IgD-negative memory B cell (primary cell): ENCODE data around the gene NOXA1. TPM values are rescaled to one million over a fixed set of nuclear protein-coding genes. Genes with fewer than 3 reads are reported as not detected.
A peak's percentile ranks its signal among the peaks of the same experiment; 100 is the strongest.
"Not testable (repeated sequence)": the region's sequence is repeated elsewhere in the genome, so short reads cannot be mapped to it uniquely, and the experiment has no call there.

Source experiments
- H3K27ac Mint-ChIP-seq, 3 donors: one replicate each; pipeline ENCODE4 v1.8.0; 2020 to 2022; ENCODE audit warnings: mild to moderate bottlenecking in 3 of 3, mixed read lengths in 3 of 3, moderate library complexity in 1 of 3
- H3K27me3 Mint-ChIP-seq: one replicate; pipeline ENCODE4 v1.8.0; 2021; ENCODE audit warnings: mixed read lengths
- H3K36me3 Mint-ChIP-seq: one replicate; pipeline ENCODE4 v1.8.0; 2020; ENCODE audit warnings: mild to moderate bottlenecking, mixed read lengths
- H3K4me1 Mint-ChIP-seq, 3 donors: one replicate each; pipeline ENCODE4 v1.8.0; 2020 to 2022; ENCODE audit warnings: mixed read lengths in 3 of 3, mild to moderate bottlenecking in 1 of 3
- H3K4me3 Mint-ChIP-seq, 4 donors: one replicate each; pipeline ENCODE4 v1.8.0; 2020 to 2022; ENCODE audit warnings: mild to moderate bottlenecking in 4 of 4, mixed read lengths in 4 of 4, moderate library complexity in 3 of 4
- H3K9me3 Mint-ChIP-seq, 3 donors: one replicate each; pipeline ENCODE4 v1.8.0; 2020 to 2021; ENCODE audit warnings: mixed read lengths in 3 of 3, mild to moderate bottlenecking in 1 of 3
- polyA plus RNA-seq: library from polyadenylated mRNA; unstranded; fragments of 300-500 nt; fragmentation: Illumina TruSeq; gene quantifications from one replicate; pipeline ENCODE4 v1.2.3, GENCODE V29; 2021

The NOXA1 gene
- polyA plus RNA-seq, 1 donor from 2014 or later = 1.4 TPM

DNA sequence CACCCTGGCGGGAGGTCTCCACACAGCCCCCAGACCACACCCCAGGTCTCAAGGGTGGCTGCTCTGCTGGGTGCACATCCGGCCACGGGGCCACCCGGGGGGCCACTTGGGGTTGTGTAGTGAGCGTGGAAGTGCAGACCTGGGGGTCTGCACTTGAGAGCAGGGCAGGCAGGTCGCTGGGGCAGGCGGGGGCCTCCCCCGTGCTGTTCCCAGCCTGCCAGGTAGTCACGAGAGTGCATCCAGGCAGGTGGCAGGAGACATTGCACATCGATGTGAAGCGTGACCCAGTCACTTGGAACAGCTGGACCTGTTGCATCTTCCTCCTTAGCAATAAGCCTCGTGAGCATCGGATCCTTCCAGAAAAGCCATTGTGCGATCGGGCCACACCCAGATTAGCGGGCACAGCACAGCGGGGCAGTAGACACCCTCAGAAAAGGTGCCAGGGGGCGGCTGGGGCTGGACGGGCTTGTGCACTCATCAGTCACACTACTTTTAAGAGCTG, 22.8 kb downstream of the NOXA1 start:
- no peak overlapping the region for H3K27ac Mint-ChIP-seq
- H3K4me3 Mint-ChIP-seq = no peak overlapping the region
- peaks cover 23% of the 10 kb centered on the region for H3K27me3 Mint-ChIP-seq
- H3K9me3 Mint-ChIP-seq = peaks cover 0 to 2% (median 1%) of the 10 kb centered on the region in 3 donors
- peaks cover 9 to 19% (median 13%) of the 10 kb centered on the region in 3 donors for H3K4me1 Mint-ChIP-seq
- H3K36me3 Mint-ChIP-seq = no peaks in the 10 kb centered on the region

DNA sequence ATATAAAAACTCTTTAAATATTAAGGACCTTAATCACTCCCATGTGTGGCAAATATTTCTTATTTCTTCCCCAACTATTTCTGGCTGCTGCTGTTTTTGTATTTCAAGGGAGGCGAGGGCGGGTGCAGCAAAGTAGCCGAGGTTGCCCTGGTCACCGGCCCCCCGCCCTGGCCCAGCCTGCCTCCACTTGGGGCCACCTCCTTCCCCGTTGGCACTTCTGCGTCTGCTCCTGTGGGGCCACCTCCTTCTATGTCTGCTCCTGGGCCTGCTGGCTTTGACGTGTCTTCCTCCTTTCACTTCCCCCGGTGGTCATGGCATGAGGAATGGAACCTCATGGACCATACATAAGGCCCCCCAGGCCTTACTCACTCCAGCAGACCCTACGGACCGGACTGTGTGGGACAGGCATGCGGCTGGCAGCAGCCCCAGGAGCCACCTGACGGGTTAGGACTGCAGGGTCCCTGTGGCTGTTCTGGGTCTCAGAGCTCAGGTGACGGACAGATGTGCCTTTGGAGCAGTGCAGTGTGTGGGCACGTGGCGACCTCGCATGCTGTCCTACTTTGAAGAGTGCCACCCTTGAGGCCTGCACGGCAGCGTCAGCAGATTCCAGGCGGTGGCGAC, 23.8 kb downstream of the NOXA1 start:
- H3K4me1 Mint-ChIP-seq = peaks cover 7 to 17% (median 11%) of the 10 kb centered on the region in 3 donors
- H3K27me3 Mint-ChIP-seq = peaks cover 21% of the 10 kb centered on the region
- H3K36me3 Mint-ChIP-seq = no peaks in the 10 kb centered on the region
- H3K27ac Mint-ChIP-seq = peak overlapping the region in 1 of 3 donors; percentile 53
- peak overlapping the region in 1 of 4 donors; percentile 22 for H3K4me3 Mint-ChIP-seq
- peaks cover 0 to 2% (median under 1%) of the 10 kb centered on the region in 3 donors for H3K9me3 Mint-ChIP-seq

DNA sequence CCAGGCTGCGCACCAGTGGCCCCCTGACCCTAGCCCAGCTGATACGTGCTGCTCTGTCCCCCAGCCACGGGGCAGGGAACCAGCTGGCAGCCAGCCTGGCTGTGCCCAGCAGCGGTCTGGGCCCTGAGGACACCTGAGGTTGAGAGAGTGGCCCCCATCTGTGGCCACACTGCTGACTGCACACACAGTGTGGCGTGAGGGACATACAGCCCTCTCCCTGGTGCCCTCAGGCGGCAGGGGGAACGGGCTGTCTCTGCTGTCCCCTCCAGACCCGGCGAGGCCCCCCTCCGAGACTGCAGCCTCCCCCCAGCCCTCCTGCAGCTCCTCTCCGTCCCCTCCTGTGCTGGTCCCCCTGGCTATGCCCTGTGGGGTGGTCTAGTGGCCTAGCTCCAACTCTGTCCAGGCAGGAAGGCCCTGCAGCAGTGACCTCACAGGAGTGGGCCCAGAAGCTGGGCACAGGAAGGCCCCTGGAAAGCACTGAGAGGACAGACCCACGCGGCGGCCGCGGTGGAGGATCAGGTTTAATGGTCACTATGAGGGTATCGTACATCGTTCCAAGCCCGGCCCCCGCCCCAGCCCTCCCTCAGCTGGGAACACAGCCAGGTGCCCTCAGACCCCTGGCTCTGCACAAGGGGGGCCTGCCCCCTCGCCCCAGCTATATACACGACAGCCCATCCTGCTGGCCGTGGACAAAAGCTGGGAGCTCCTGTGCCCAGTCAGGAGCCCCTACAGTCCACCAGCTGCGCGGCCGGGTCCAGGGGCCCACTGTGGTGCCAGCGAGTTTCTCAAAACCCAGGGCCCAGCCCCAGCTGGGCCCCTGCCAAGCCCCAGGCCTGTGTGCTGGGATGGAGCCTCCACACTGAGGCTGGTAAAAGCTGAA, 24.8 kb downstream of the NOXA1 start:
- H3K4me3 Mint-ChIP-seq = no peak overlapping the region

DNA sequence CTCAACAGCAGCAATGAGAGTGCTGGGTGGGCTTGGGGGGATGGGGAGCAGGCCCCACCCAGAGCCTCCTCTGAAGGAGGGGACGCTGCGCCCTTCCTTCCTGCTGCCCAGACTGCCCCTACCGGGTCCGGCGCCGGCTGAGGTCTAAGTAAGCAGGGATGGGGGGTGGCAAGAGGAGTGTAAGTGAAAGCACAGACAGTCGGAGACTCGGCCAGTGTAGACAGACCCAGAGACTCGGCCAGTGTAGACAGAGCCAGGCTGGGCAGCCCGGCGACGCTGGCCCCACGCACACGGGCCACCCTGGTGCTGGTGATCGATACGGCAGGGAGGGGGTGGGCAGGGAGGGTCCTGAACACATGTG, 25.4 kb downstream of the NOXA1 start:
- Mint-ChIP-seq H3K27me3 (peaks cover 13% of the 10 kb centered on the region), H3K27ac (peak overlapping the region in 1 of 3 donors; percentile 53), H3K4me3 (peak overlapping the region in 2 of 4 donors; percentile 39 to 50), H3K4me1 (peaks cover 6 to 17% (median 10%) of the 10 kb centered on the region in 3 donors), H3K9me3 (peaks cover 0 to under 1% (median 0%) of the 10 kb centered on the region in 3 donors), H3K36me3 (no peaks in the 10 kb centered on the region)

More for the DNA sequence above, 24.8 kb downstream of the NOXA1 start:
- H3K27me3 Mint-ChIP-seq = peaks cover 15% of the 10 kb centered on the region
- peaks cover 5 to 19% (median 10%) of the 10 kb centered on the region in 3 donors for H3K4me1 Mint-ChIP-seq
- H3K27ac Mint-ChIP-seq = no peak overlapping the region
- H3K9me3 Mint-ChIP-seq = peaks cover 0 to 2% (median 0%) of the 10 kb centered on the region in 3 donors
- no peaks in the 10 kb centered on the region for H3K36me3 Mint-ChIP-seq

DNA sequence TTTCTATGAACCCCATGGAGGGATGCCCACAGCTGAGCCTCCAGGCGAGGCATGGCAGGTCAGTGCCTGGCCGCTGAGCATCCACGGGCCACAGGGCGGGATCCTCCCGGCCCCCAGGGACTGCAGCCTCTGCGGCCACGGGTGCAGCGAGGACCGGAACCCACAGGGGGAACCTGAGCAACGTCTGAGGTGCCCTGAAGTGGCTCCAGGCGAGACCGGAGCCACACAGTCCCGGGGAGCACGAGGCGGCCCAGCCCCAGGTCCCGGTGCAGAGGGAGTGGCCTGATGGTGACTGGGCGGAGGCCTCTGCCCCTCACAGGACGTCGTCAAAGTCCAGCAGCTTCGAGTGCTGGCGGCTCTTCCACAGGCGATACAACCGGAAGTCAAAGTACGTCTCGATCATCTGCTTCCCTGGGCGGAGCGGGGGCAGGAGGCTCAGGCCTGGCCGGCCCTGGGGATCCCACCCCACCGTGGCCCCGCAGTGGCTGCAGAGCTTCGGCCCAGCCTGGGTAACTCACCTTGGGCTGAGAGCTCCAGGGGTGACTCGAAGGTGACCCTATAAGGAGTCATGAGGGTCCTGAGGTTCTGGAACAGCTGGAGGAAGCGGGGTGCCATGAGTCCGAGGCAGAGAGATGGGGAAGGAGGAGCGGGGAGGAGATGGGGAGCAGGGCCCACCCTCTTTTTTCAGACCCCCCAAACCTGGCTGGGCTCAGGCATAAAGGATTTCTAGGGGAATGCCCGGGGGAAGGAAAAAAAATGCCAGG, 26.1 kb downstream of the NOXA1 start:
- Mint-ChIP-seq H3K36me3 (no peaks in the 10 kb centered on the region), H3K27ac (peak overlapping the region in 2 of 3 donors; percentile 23 to 53), H3K9me3 (no peaks in the 10 kb centered on the region), H3K4me1 (peaks cover 8 to 16% (median 10%) of the 10 kb centered on the region in 3 donors), H3K4me3 (peak overlapping the region in 2 of 4 donors; percentile 50 to 60), H3K27me3 (peaks cover 10% of the 10 kb centered on the region)

DNA sequence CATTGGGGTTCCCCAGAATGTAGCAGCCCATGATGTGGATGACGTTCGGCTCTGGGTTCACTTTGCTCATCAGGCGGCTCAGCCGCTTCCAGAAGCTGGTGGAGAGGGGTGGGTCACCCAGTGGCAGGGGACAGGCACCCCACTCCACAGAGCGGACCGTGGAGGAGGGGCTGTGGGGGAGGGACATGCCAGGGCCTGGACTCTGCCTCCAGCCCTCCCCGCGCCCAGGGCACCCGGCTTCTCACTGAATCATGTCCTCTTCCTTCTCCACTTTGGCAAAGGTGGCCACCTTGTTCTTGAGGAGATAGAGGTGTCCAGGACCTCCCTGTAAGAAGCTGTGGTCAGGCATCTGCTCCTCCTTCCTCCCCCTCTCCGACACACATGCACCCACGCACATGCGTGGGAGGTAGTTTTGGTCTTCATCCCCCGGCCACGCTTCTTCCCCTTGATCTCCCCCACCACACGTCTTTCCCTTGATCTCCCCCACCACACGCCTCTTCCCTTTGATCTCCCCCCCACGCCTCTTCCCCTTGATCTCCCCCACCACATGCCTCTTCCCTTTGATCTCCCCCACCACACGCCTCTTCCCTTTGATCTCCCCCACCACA, 26.8 kb downstream of the NOXA1 start:
- peaks cover 8 to 16% (median 12%) of the 10 kb centered on the region in 3 donors for H3K4me1 Mint-ChIP-seq
- peaks cover 3% of the 10 kb centered on the region for H3K27me3 Mint-ChIP-seq
- no peak overlapping the region for H3K27ac Mint-ChIP-seq
- no peaks in the 10 kb centered on the region for H3K36me3 Mint-ChIP-seq
- H3K9me3 Mint-ChIP-seq = no peaks in the 10 kb centered on the region
- H3K4me3 Mint-ChIP-seq = no peak overlapping the region

DNA sequence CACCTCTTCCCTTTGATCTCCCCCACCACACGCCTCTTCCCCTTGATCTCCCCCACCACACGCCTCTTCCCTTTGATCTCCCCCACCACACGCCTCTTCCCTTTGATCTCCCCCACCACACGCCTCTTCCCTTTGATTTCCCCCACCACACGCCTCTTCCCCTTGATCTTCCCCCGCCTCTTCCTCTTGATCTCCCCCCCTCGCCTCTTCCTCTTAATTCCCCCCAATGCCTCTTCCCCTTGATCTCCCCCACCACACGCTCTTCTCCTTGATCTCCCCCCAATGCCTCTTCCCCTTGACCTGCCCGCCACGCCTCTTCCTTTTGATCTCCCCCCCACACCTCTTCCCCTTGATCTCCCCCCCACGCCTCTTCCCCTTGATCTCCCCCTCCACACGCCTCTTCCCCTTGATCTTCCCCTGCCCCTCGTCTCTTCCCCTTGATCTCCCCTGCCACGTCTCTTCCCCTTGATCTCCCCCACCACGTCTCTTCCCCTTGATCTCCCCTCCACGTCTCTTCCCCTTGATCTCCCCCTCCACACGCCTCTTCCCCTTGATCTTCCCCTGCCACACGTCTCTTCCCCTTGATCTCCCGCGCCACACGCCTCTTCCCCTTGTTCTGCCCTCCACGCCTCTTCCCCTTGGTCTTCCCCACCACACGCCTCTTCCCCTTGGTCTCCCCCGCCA, 27.5 kb downstream of the NOXA1 start:
- not testable (repeated sequence) for H3K27ac Mint-ChIP-seq, H3K27me3 Mint-ChIP-seq, H3K9me3 Mint-ChIP-seq, H3K36me3 Mint-ChIP-seq
- Mint-ChIP-seq H3K4me1 (peaks cover 3 to 12% (median 9%) of the 10 kb centered on the region in 3 donors), H3K4me3 (peak overlapping the region in 1 of 4 donors; percentile 72)

DNA sequence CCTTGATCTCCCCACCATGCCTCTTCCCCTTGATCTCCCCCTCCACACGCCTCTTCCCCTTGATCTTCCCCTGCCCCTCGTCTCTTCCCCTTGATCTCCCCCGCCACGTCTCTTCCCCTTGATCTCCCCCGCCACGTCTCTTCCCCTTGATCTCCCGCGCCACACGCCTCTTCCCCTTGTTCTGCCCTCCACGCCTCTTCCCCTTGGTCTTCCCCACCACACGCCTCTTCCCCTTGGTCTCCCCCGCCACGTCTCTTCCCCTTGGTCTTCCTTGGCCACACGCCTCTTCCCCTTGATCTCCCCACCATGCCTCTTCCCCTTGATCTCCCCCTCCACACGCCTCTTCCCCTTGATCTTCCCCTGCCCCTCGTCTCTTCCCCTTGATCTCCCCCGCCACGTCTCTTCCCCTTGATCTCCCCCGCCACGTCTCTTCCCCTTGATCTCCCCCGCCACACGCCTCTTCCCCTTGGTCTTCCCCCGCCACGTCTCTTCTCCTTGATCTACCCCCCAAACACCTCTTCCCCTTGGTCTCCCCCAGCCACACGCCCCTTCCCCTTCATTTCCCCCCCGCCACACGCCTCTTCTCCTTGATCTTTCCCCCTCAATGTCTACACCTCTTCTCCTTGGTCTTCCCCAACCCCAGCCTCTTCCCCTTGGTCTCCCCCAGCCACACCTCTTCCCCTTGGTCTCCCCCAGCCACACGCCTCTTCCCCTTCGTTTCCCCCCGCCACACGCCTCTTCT, 28.2 kb downstream of the NOXA1 start:
- H3K27me3 Mint-ChIP-seq, H3K36me3 Mint-ChIP-seq, H3K9me3 Mint-ChIP-seq, H3K27ac Mint-ChIP-seq: not testable (repeated sequence)
- H3K4me1 Mint-ChIP-seq = peaks cover 3 to 12% (median 9%) of the 10 kb centered on the region in 3 donors
- H3K4me3 Mint-ChIP-seq = peak overlapping the region in 1 of 4 donors; percentile 72

DNA sequence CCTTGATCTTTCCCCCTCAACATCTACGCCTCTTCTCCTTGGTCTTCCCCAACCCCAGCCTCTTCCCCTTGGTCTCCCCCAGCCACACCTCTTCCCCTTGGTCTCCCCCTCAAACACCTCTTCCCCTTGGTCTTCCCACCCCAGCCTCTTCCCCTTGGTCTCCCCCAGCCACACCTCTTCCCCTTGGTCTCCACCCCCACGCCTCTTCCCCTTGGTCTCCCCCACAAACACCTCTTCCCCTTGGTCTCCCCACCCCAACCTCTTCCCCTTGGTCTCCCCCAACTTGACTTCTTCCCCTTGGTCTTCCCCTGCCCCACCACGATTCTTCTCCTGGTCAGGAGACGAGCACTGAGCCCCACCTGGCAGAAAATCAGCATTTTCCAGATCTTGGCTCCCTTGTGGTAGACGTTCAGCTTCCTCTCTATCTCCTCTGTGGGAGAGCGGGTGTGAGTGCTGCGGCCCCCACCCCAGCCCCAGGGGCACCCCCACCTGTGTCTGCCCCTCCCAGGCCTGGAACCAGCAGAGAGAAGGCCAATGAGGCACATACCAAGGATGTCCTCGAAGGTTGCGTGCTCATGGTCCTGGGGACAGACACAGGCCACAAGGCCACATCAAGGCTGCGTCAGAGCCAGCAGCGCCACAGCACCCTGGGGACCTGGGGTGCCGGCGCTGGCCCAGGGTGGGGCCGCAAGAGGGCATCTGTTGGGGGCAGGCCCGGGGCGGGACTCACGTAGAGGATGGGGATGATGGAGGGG, 29.0 kb downstream of the NOXA1 start:
- no peaks in the 10 kb centered on the region for H3K9me3 Mint-ChIP-seq
- no peaks in the 10 kb centered on the region for H3K36me3 Mint-ChIP-seq
- no peak overlapping the region for H3K27ac Mint-ChIP-seq
- peaks cover 3 to 10% (median 5%) of the 10 kb centered on the region in 3 donors for H3K4me1 Mint-ChIP-seq
- peaks cover 1% of the 10 kb centered on the region for H3K27me3 Mint-ChIP-seq
- H3K4me3 Mint-ChIP-seq = no peak overlapping the region

DNA sequence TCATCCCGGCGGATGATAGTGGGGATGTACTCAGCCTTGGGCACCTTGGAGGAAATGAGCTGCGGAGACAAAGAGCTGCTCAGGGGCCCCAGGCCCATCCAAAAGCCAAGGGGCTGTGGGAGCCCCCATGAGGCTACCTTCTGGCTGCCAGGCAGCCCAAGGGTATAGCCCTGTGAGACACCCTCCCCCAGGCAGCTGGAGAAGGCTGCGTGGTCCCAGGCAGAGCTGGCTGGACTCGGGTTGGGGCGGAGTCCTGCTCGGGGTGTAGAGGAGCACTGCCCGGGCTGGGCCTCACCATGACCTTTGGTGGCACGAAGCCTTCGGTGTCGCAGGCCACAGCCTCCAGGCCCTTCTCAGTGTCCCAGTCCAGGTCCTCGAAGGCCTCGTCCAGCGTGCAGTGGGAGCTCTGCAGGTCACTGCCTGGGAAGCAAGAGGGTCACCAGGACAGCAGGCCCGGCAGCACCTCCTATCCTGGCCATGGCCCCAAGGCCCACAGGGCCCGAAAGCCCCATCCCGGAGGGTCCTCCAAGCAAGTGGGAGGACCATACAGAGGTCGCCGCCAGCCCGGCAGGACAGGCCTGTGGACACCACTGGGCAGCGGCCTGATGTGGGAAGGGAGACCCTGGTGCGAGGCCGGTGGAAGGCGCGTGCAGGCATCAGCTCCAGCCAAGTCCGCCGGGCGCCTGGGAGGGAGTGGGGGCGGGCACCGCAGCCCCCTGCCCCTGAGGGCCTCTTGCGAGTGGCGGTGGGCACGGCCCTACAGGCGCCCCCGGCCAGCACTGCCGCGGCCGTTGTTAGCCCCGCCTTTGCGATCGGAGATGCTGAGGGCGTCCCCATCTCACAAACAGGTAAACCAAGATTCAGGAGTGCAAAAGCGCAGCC, 29.8 kb downstream of the NOXA1 start:
- Mint-ChIP-seq H3K4me1 (peaks cover 3 to 8% (median 3%) of the 10 kb centered on the region in 3 donors), H3K9me3 (no peaks in the 10 kb centered on the region), H3K36me3 (no peaks in the 10 kb centered on the region), H3K4me3 (no peak overlapping the region), H3K27me3 (peaks cover 1% of the 10 kb centered on the region), H3K27ac (peak overlapping the region in 1 of 3 donors; percentile 64)

DNA sequence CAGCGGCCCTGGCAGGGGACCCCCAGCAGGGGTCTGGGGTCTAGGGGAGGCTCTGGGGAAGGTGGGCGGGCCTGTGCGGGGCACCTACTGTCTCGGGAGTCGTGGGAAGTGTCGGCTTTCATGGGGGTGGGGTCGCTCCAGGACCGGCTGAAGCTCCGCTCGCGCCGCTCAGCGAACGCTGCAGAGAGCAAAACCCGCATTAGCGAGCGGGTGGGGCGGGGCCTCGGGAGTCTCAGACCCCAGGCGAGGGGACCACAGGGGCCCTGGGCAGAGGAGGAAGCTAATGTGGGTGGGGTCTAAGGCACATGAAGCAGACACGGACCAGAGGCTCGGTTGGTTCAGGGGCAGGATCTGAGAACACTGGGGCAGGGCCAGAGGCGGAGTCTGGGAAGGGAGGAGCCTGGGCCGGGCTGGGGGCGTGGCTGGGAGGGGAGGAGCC, 30.5 kb downstream of the NOXA1 start:
- peak overlapping the region in 1 of 3 donors; percentile 64 for H3K27ac Mint-ChIP-seq
- peaks cover 3 to 7% (median 3%) of the 10 kb centered on the region in 3 donors for H3K4me1 Mint-ChIP-seq

DNA sequence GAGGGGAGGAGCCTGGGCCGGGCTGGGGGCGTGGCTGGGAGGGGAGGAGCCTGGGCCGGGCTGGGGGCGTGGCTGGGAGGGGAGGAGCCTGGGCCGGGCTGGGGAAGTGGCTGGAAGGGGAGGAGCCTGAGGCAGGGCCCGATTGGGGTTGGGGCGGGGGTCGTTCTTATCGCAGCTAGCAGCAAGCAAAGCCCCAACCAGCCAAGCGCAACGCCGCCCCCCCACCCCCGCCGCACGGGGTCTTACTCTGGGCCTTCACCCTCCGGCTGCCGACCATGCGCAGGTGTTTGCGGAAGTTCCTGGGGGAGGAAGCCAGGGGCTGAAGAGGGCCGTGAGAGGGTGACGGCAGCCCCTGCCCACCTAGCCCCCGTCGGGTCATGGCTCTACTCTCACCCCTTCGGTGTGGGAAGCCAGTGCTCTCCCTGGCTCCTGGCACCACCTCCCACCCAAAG, 31.0 kb downstream of the NOXA1 start:
- Mint-ChIP-seq H3K9me3 (no peaks in the 10 kb centered on the region), H3K27ac (peak overlapping the region; percentile 64 to 80 (median 64)), H3K36me3 (no peaks in the 10 kb centered on the region), H3K27me3 (peaks cover 1% of the 10 kb centered on the region), H3K4me1 (peaks cover 3 to 6% (median 3%) of the 10 kb centered on the region in 3 donors), H3K4me3 (peak overlapping the region; percentile 75 to 88 (median 81))

More for the DNA sequence above, 30.5 kb downstream of the NOXA1 start:
- peaks cover 1% of the 10 kb centered on the region for H3K27me3 Mint-ChIP-seq
- peak overlapping the region in 2 of 4 donors; percentile 81 to 88 for H3K4me3 Mint-ChIP-seq
- no peaks in the 10 kb centered on the region for H3K36me3 Mint-ChIP-seq
- no peaks in the 10 kb centered on the region for H3K9me3 Mint-ChIP-seq
